ENCODE results near the gene ATAT1. TPM values are rescaled to one million over a fixed set of nuclear protein-coding genes. Genes with fewer than 3 reads are reported as not detected.
A peak's percentile ranks its signal among the peaks of the same experiment; 100 is the strongest.

The ATAT1 gene
- total and polyA plus RNA-seq, 2 of the 13 experiments (the other 11 are each of a cell fraction or from before 2014, with no cell fraction given), result 9.2 to 23.6 TPM

- no peak for TF ChIP-seq AKAP8 (CRISPR knock-in tag; IDR thresholded peaks at IDR 0.05)
- TF ChIP-seq KLF9 (CRISPR knock-in tag; IDR thresholded peaks at IDR 0.05; ENCODE audit: low read depth), result peak; percentile 8; the same call in 1 of the 2 replicates
- TF ChIP-seq ZNF670 (CRISPR knock-in tag; IDR thresholded peaks at IDR 0.05; ENCODE audit: borderline replicate concordance), result no peak
- no peak for TF ChIP-seq ZNF597 (CRISPR knock-in tag; IDR thresholded peaks at IDR 0.05)
- TF ChIP-seq ETV5 (CRISPR knock-in tag; IDR thresholded peaks at IDR 0.05; ENCODE audit: borderline replicate concordance), result no peak
- TF ChIP-seq ZGPAT (CRISPR knock-in tag; IDR thresholded peaks at IDR 0.05), result 0 out of 2 replicates have a peak, but pooled peaks have one; percentile 1
- 0 out of 2 replicates have a peak, but pooled peaks have one; percentile 14 for TF ChIP-seq FOXA3 (CRISPR knock-in tag; IDR thresholded peaks at IDR 0.05)
- no peak for TF ChIP-seq IKZF4 (CRISPR knock-in tag; IDR thresholded peaks at IDR 0.05; ENCODE audit: borderline replicate concordance, low read depth, not compliant biosample characterization)
- no peak for TF ChIP-seq MBD4 (IDR thresholded peaks at IDR 0.05; ENCODE audit: borderline replicate concordance, low read length)
- TF ChIP-seq ZNF329 (CRISPR knock-in tag; IDR thresholded peaks at IDR 0.05; ENCODE audit: low read depth), result no peak
- no peak for TF ChIP-seq RFX5 (IDR thresholded peaks at IDR 0.05; ENCODE audit: low read depth, low read length)
- no peak for TF ChIP-seq ZNF720 (CRISPR knock-in tag; IDR thresholded peaks at IDR 0.05)
- no peak for TF ChIP-seq NFE2 (CRISPR knock-in tag; IDR thresholded peaks at IDR 0.05)
These were observed 8.3 kb upstream of the ATAT1 start (continued) for GRCh38 chr6:30618270-30618797.
